Inflammatory macrophage treated with lipopolysaccharide for 4 hours (primary cell): Measurements from ENCODE around the gene PNKP.

Experiments
- DNase-seq: peaks from one replicate; pipeline ENCODE4 v3.0.0-alpha.2; 2020

PNKP gene

GRCh38 chr19:49814010-49814409 is 53.4 kb downstream of the PNKP start:
- DNase-seq, result no peak

DNA sequence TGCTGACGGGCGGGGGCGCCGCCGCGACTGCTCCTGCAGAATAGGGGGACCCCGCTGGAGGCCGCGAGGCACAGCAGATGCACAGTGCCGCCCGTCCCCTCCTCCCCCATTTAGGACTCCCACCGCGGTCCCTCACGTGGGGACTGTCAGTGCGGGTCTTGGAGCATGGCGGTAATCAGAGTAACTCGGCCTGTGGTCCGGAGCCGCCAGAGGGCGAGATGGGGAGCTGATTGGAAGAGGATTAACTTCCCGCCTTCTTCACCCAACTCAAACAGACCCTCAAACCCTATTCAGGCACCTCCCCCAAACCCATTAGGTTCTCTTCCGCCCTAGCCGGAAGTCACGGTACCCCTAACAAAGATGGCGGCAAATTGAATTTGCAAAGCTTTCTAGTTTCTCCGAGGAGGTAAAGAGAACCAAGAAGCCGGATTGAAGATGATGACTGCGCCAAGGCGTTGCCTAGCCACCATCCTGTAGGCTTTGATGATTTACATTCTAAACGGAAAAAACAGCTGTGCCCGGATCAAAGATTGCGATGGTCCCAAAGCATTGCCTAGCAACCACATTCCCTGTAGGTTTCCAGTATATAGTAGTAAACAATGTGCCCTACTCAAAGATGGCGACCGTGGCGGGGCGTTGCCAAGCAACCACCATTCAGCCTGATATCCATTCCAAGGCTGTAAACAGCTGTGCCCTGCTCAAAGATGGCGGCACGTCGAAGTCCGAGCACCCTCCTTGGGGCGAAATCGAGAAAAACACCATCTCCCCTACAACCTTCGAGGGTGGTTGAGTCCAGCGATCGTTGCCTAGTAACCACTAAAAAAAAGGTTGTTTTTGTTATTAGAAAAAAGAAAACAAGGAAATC is 54.1 kb downstream of the PNKP start, which contains the start of gene FUZ:
Gene FUZ, minus strand, starts transcription at position 296 of the 865 bp plus-strand sequence. Its CDS starts 186 bp downstream, at position 110.
- DNase-seq, result peak; percentile 98

DNA sequence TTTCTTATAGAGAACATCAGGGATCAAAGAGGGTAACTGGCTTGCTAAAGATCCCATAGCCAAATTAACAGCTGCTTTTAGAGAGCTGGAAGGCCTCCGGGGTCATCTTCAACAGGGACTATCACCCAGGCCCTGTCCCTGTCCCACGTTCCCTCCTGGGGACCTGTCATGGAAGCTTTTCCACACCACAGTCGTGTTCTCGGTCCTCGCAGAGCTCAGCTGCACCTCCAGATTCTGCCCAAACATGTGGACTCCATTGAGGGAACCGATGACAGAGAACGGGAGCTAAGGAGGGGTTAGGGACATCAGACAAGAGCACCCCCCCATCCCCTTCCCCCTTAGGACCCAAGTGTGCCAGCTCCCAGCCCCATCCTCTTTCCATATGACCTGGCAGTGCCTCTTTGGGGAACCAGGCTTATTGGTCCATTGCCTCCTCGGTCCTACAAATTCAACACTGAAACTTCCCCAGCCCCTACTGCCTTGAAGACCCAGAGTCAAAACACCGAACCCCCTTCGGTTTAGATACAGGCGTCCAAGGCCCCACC is 54.9 kb downstream of the PNKP start:
- DNase-seq, result no peak

GRCh38 chr19:49811328-49811727 is 56.0 kb downstream of the PNKP start:
- DNase-seq, result no peak
